Measurements from ENCODE around the gene PPP4C. TPM values are rescaled to one million over a fixed set of nuclear protein-coding genes. Genes with fewer than 3 reads are reported as not detected.

Gene PPP4C
- total RNA-seq, 1 experiment from 2014 or later: 246 TPM

DNA sequence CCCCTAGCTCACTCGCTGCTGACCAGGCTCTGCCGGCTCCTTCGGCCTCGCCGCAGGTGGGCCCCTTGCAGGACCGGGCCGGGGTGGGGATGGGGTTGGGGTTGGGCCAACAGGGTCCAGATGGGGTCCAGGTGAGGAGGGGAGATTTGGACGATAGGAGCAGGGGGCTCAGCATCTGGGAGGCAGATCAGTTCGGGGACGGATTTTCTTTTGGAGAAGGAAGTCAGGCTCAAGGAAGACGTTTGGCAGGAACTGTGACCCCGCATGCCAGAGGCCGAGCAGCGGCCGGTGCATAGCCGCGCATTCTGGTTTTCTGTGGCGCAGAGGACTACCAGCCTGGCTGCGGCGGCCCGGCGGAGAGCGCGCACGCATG is 11.1 kb upstream of the PPP4C start:
- Histone ChIP-seq H3K9me2 (ENCODE audit: insufficient read depth) (no peaks in the 10 kb centered on the region), H3K4me3 (peak overlapping the region; percentile 94), H3K36me3 (ENCODE audit: low read depth) (peaks cover 29% of the 10 kb centered on the region), H3K27ac (peak overlapping the region; percentile 92), H4K20me1 (ENCODE audit: insufficient read depth) (peaks cover 37% of the 10 kb centered on the region), H3K4me2 (peak overlapping the region; percentile 78), H2AFZ (peak overlapping the region; percentile 71), H3K79me2 (ENCODE audit: low read depth) (peaks cover 69% of the 10 kb centered on the region), H3K9me3 (ENCODE audit: insufficient read depth, low read depth) (no peaks in the 10 kb centered on the region), H3K4me1 (replicated peaks; ENCODE audit: insufficient read depth) (peaks cover 55% of the 10 kb centered on the region), H3K27me3 (ENCODE audit: insufficient read depth, low read depth) (no peaks in the 10 kb centered on the region), H3F3A (ENCODE audit: insufficient read depth, low read depth) (peaks cover 83% of the 10 kb centered on the region)
- POLR2A ChIA-PET (ENCODE audit: unreplicated experiment): interaction anchor here (0.6 to 1.8 kb wide), 3 partner anchors 9 to 344 kb away, joined by 5 to 19 read pairs (median 7); no protein-coding TSS in a partner anchor
- TF ChIP-seq EZH2 (IDR thresholded peaks at IDR 0.05; ENCODE audit: low read depth): no peak
- TF ChIP-seq, protein P1, sequence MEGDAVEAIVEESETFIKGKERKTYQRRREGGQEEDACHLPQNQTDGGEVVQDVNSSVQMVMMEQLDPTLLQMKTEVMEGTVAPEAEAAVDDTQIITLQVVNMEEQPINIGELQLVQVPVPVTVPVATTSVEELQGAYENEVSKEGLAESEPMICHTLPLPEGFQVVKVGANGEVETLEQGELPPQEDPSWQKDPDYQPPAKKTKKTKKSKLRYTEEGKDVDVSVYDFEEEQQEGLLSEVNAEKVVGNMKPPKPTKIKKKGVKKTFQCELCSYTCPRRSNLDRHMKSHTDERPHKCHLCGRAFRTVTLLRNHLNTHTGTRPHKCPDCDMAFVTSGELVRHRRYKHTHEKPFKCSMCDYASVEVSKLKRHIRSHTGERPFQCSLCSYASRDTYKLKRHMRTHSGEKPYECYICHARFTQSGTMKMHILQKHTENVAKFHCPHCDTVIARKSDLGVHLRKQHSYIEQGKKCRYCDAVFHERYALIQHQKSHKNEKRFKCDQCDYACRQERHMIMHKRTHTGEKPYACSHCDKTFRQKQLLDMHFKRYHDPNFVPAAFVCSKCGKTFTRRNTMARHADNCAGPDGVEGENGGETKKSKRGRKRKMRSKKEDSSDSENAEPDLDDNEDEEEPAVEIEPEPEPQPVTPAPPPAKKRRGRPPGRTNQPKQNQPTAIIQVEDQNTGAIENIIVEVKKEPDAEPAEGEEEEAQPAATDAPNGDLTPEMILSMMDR (conservative IDR thresholded peaks at IDR 0.05): no peak
- CTCF ChIA-PET: interaction anchor here (1.5 kb wide), 1 partner anchor 10 kb away, joined by 4 read pairs; no protein-coding TSS in a partner anchor
- TSS peak; percentile 69 for BruUV-seq (replicated peaks)
- intact Hi-C loops (cut with micrococcal nuclease; ENCODE audit: unreplicated experiment): loop anchor here (1.0 to 5.0 kb wide), 3 partner anchors 11 to 593 kb away; partner anchors contain the start of genes CD2BP2 and FBRS
- DNase-seq: no peak

DNA sequence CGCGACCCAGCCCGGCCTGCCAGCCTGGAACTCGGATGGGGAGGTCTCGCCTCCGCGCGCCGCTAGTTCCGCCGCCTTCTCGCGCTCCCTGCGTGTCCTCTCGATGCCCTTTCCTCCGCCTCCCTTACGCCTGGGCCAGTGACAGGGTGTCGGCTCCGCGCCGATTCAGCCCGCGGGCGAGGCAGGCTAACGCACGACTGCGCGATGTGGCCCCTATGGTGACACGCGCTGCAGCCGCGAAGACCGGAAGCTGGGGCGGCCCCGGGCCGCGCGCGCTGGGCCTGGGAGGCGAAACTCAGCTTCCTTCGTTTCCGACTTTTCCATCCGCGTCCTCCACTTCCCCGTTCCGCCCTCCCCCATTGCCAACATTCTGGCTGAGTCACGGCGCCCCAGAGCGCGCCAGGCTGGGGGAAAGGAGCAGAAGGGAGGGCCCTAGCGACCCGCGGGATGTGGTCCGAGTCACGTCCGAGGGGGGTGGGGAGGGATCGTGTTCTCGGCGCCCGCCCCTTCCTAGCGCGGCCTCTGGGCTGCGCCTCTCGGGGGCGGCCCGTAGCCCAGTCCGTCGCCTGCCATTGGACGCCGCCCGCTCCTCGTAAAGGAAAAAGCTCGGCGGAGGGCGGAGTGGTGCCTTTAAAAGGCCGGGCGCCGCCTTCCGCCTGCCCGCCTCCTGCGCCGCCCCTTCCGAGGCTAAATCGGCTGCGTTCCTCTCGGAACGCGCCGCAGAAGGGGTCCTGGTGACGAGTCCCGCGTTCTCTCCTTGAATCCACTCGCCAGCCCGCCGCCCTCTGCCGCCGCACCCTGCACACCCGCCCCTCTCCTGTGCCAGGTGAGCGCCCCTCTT is 10.5 kb upstream of the PPP4C start, which contains the start of gene ALDOA:
Gene ALDOA, plus strand, starts transcription at position 659 of the 841 bp plus-strand sequence. CDS start 1,138 bp downstream, outside the sequence.
- intact Hi-C loops (cut with micrococcal nuclease; ENCODE audit: unreplicated experiment): loop anchor here (2.0 to 5.0 kb wide), 2 partner anchors 289 to 592 kb away; partner anchors contain the start of genes CD2BP2 and FBRS
- Histone ChIP-seq H3K4me1 (replicated peaks; ENCODE audit: insufficient read depth) (peaks cover 50% of the 10 kb centered on the region), H3F3A (ENCODE audit: insufficient read depth, low read depth) (peaks cover 83% of the 10 kb centered on the region), H3K36me3 (ENCODE audit: low read depth) (peaks cover 30% of the 10 kb centered on the region), H2AFZ (peak within 1 kb of the TSS; percentile 71), H3K79me2 (ENCODE audit: low read depth) (peaks cover 76% of the 10 kb centered on the region), H3K9me3 (ENCODE audit: insufficient read depth, low read depth) (no peaks in the 10 kb centered on the region), H3K4me2 (peak within 1 kb of the TSS; percentile 97), H3K9me2 (ENCODE audit: insufficient read depth) (no peaks in the 10 kb centered on the region), H3K27me3 (ENCODE audit: insufficient read depth, low read depth) (no peaks in the 10 kb centered on the region), H4K20me1 (ENCODE audit: insufficient read depth) (peaks cover 43% of the 10 kb centered on the region), H3K27ac (peak within 1 kb of the TSS; percentile 92), H3K4me3 (peak within 1 kb of the TSS; percentile 94)
- POLR2A ChIA-PET (ENCODE audit: unreplicated experiment): interaction anchor here (0.5 to 1.8 kb wide), 16 partner anchors 22 to 1202 kb away, joined by 3 to 7 read pairs (median 4); partner anchors contain the start of genes NFATC2IP and SH2B1
- peak; percentile 95 to 100 for DNase-seq
- TF ChIP-seq, protein P1 (conservative IDR thresholded peaks at IDR 0.05): no peak
- BruUV-seq (replicated peaks): no TSS peak
- CTCF ChIA-PET: interaction anchor here (0.6 to 1.5 kb wide), 2 partner anchors 10 to 1115 kb away, joined by 3 to 4 read pairs; partner anchors contain the start of gene NFATC2IP

DNA sequence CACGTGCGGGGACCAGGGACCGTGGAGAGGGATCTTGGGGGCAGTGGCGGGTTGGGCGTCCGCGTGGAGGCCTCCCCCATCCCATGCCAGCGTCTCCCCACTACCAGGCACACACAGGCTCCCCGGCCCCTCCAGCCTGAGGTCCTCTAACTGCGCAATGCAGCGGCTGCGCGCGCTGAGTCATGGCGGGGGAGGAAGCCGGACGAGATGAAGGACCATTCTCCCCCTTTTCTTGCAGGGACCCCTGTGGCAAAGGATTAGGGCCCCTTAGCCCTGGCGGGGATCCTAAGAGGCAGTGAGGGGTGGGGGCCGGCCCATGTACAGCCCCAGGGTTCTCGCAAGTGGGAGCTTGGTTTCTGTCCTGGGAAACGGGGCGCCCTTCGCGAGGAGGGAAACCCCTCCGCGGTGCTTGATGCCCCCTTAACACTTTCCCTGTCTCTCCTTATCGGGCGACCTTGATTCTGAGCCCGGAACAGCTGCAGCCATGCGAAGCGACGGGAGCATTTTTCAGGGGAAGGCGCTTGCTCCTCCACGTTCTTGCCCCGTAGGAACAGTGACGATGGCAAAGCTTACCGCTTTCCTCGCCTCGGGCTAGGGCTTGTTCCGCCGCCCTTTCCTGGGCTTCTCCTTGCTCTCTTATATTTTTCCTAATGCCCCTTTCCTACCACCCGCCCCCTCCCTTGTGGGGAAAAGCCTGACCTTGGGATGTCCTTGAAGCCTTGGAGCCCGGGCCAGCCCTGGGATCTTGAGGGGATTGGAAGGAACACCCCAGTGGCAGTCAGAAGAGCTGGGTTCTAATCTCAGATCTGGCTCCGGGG is 9.6 kb upstream of the PPP4C start:
- BruUV-seq (replicated peaks): TSS peak; percentile 56
- POLR2A ChIA-PET (ENCODE audit: unreplicated experiment): interaction anchor here (0.5 to 1.8 kb wide), 16 partner anchors 13 to 1203 kb away, joined by 3 to 7 read pairs (median 4); partner anchors contain the start of genes NFATC2IP and SH2B1
- Histone ChIP-seq H3K4me1 (replicated peaks; ENCODE audit: insufficient read depth) (peaks cover 42% of the 10 kb centered on the region), H3K79me2 (ENCODE audit: low read depth) (peaks cover 84% of the 10 kb centered on the region), H2AFZ (no peak overlapping the region), H3K4me2 (peak overlapping the region; percentile 97), H3K4me3 (peak overlapping the region; percentile 94), H3K27ac (peak overlapping the region; percentile 92), H3K27me3 (ENCODE audit: insufficient read depth, low read depth) (no peaks in the 10 kb centered on the region), H3K36me3 (ENCODE audit: low read depth) (peaks cover 38% of the 10 kb centered on the region), H3K9me3 (ENCODE audit: insufficient read depth, low read depth) (no peaks in the 10 kb centered on the region), H3K9me2 (ENCODE audit: insufficient read depth) (no peaks in the 10 kb centered on the region), H4K20me1 (ENCODE audit: insufficient read depth) (peaks cover 52% of the 10 kb centered on the region), H3F3A (ENCODE audit: insufficient read depth, low read depth) (peaks cover 83% of the 10 kb centered on the region)
- DNase-seq: no peak
- no peak for TF ChIP-seq EZH2 (IDR thresholded peaks at IDR 0.05; ENCODE audit: low read depth)
- TF ChIP-seq, protein P1 (conservative IDR thresholded peaks at IDR 0.05): no peak
- intact Hi-C loops (cut with micrococcal nuclease; ENCODE audit: unreplicated experiment): loop anchor here (2.0 to 5.0 kb wide), 3 partner anchors 25 to 591 kb away; partner anchors contain the start of genes CD2BP2, FBRS and TBX6
- CTCF ChIA-PET: interaction anchor here (0.6 to 1.5 kb wide), 2 partner anchors 11 to 1115 kb away, joined by 3 to 4 read pairs; partner anchors contain the start of gene NFATC2IP

Measured in PC-9 (cell line).